Measurements from ENCODE around the gene DROSHA.

- TF ChIP-seq ESRRA (IDR thresholded peaks at IDR 0.05; ENCODE audit: low read length) (no peak), POLR2A (IDR thresholded peaks at IDR 0.05; ENCODE audit: low read depth, low read length) (no peak)
These were observed 150.6 kb downstream of the DROSHA start for GRCh38 chr5:31381299-31381698.
